ENCODE results near the gene RMRP. TPM values are rescaled to one million over a fixed set of nuclear protein-coding genes. Genes with fewer than 3 reads are reported as not detected.

Gene RMRP
- total and polyA plus RNA-seq, 10 of the 15 experiments (the other 5 are each of a cell fraction or from before 2014, with no cell fraction given), result 12.0 to 42,450 (median 6,418) TPM; not detected in 4

GRCh38 chr9:35649431-35650340 is 8.1 kb downstream of the RMRP start (continued):
- TF ChIP-seq, protein P1, sequence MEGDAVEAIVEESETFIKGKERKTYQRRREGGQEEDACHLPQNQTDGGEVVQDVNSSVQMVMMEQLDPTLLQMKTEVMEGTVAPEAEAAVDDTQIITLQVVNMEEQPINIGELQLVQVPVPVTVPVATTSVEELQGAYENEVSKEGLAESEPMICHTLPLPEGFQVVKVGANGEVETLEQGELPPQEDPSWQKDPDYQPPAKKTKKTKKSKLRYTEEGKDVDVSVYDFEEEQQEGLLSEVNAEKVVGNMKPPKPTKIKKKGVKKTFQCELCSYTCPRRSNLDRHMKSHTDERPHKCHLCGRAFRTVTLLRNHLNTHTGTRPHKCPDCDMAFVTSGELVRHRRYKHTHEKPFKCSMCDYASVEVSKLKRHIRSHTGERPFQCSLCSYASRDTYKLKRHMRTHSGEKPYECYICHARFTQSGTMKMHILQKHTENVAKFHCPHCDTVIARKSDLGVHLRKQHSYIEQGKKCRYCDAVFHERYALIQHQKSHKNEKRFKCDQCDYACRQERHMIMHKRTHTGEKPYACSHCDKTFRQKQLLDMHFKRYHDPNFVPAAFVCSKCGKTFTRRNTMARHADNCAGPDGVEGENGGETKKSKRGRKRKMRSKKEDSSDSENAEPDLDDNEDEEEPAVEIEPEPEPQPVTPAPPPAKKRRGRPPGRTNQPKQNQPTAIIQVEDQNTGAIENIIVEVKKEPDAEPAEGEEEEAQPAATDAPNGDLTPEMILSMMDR (IDR thresholded peaks at IDR 0.05 in 2 of 3, conservative IDR thresholded peaks at IDR 0.05 in 1 of 3; ENCODE audit: control insufficient read depth in 2 of 3, extremely low read depth in 1 of 3, insufficient read depth in 1 of 3, low read depth in 3 of 3, low read length in 3 of 3), result no peak
- TF ChIP-seq RB1 (IDR thresholded peaks at IDR 0.05; ENCODE audit: borderline replicate concordance) (no peak), ETV6 (conservative IDR thresholded peaks at IDR 0.05 in 1 of 2, IDR thresholded peaks at IDR 0.05 in 1 of 2; ENCODE audit: borderline replicate concordance in 1 of 2, low read depth in 1 of 2) (peak in 1 of 2 experiments; percentile 14; a peak in 1 of 4 replicates)

- peak overlapping the region; percentile 89 for H3K27ac ChIP-seq (ENCODE audit: control insufficient read depth, insufficient read depth)
- ChIA-PET CTCF (interaction anchor here (0.6 to 8.8 kb wide), 36 partner anchors 10 to 575 kb away, joined by 3 to 139 read pairs (median 6); partner anchors contain the start of genes ARHGEF39, CCDC107, CD72 and CREB3), RAD21 (ENCODE audit: unreplicated experiment) (interaction anchor here (0.7 to 9.6 kb wide), 31 partner anchors 10 to 236 kb away, joined by 3 to 133 read pairs (median 7); partner anchors contain the start of genes ARHGEF39, CCDC107, CREB3 and GBA2), POLR2A (interaction anchor here (0.5 to 11.1 kb wide), 22 partner anchors 11 to 532 kb away, joined by 3 to 163 read pairs (median 4); partner anchors contain the start of genes ARHGEF39, CCDC107, CD72 and CREB3), SMC1A (ENCODE audit: uncharacterized antibody, unreplicated experiment) (interaction anchor here (0.7 to 7.7 kb wide), 27 partner anchors 12 to 204 kb away, joined by 3 to 114 read pairs (median 5); partner anchors contain the start of genes ARHGEF39, CCDC107, CD72 and CREB3)
- in situ Hi-C loops (cut with MboI), result no loop called here
- intact Hi-C loops (cut with micrococcal nuclease; ENCODE audit: unreplicated experiment), result loop anchor here (1.0 to 2.0 kb wide), 2 partner anchors 11 to 42 kb away; partner anchors contain the start of gene TESK1
- no peaks in the 10 kb centered on the region for H3K27me3 ChIP-seq (replicated peaks in 1 of 2; ENCODE audit: control insufficient read depth in 2 of 2, insufficient read depth in 2 of 2, low read length in 1 of 2)
- peak overlapping the region; percentile 96 for H3K4me3 ChIP-seq
- no peaks in the 10 kb centered on the region for H3K9me3 ChIP-seq (replicated peaks; ENCODE audit: control insufficient read depth, insufficient read depth, low read length)
- no peaks in the 10 kb centered on the region for H3K36me3 ChIP-seq (ENCODE audit: control insufficient read depth in 2 of 2, insufficient read depth in 2 of 2, low read length in 1 of 2)
- FAIRE-seq, result no peak
- peak overlapping the region; percentile 90 for H2AFZ ChIP-seq (ENCODE audit: control insufficient read depth, low read depth, low read length)
- under 1% methylated on average over 57 of the region's 58 CpGs for WGBS (ENCODE audit: insufficient coverage, insufficient replicate concordance, low lambda C conversion rate, missing lambda C conversion rate)
- no TSS peak for BruUV-seq (replicated peaks)
- peaks cover 20% of the 10 kb centered on the region for H3K79me2 ChIP-seq (ENCODE audit: control insufficient read depth, insufficient read depth, low read length)
- peak overlapping the region; percentile 93 for H3K4me2 ChIP-seq (ENCODE audit: control insufficient read depth, insufficient read depth)
- peak overlapping the region; percentile 90 for H3K9ac ChIP-seq (ENCODE audit: control insufficient read depth, insufficient read depth, low read length)
- DNase-seq (ENCODE audit: low read depth, low spot score), result no peak
- ATAC-seq, result peak; percentile 90
- no peaks in the 10 kb centered on the region for H4K20me1 ChIP-seq (ENCODE audit: control insufficient read depth, insufficient read depth)
- H3K4me1 ChIP-seq (ENCODE audit: control insufficient read depth, insufficient read depth, low read length), result peaks cover 27% of the 10 kb centered on the region
- TF ChIP-seq LARP7 (IDR thresholded peaks at IDR 0.05) (peak; percentile 88), CEBPB (IDR thresholded peaks at IDR 0.05; ENCODE audit: borderline replicate concordance in 1 of 2, low read depth in 2 of 2, low read length in 2 of 2) (no peak), HDAC2 (IDR thresholded peaks at IDR 0.05) (no peak), IRF3 (IDR thresholded peaks at IDR 0.05) (no peak)
- TF ChIP-seq, protein P2, sequence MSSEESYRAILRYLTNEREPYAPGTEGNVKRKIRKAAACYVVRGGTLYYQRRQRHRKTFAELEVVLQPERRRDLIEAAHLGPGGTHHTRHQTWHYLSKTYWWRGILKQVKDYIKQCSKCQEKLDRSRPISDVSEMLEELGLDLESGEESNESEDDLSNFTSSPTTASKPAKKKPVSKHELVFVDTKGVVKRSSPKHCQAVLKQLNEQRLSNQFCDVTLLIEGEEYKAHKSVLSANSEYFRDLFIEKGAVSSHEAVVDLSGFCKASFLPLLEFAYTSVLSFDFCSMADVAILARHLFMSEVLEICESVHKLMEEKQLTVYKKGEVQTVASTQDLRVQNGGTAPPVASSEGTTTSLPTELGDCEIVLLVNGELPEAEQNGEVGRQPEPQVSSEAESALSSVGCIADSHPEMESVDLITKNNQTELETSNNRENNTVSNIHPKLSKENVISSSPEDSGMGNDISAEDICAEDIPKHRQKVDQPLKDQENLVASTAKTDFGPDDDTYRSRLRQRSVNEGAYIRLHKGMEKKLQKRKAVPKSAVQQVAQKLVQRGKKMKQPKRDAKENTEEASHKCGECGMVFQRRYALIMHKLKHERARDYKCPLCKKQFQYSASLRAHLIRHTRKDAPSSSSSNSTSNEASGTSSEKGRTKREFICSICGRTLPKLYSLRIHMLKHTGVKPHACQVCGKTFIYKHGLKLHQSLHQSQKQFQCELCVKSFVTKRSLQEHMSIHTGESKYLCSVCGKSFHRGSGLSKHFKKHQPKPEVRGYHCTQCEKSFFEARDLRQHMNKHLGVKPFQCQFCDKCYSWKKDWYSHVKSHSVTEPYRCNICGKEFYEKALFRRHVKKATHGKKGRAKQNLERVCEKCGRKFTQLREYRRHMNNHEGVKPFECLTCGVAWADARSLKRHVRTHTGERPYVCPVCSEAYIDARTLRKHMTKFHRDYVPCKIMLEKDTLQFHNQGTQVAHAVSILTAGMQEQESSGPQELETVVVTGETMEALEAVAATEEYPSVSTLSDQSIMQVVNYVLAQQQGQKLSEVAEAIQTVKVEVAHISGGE (CRISPR knock-in tag; IDR thresholded peaks at IDR 0.05), result peak; percentile 72
Observed at GRCh38 chr9:35646533-35647265, 11.1 kb downstream of the RMRP start.
